AG09319 (cell line): ENCODE results near the gene MRTFA.
A peak's percentile ranks its signal among the peaks of the same experiment; 100 is the strongest.
"Not testable (repeated sequence)": the region's sequence is repeated elsewhere in the genome, so short reads cannot be mapped to it uniquely, and the experiment has no call there.

Experiments used
- DNase-seq: peaks from one replicate; pipeline ENCODE4 v3.0.0-alpha.2; 2010; ENCODE audit warnings: low read depth; ENCODE audit errors: extremely low read depth
- TF ChIP-seq, protein P1 (sequence below): IDR thresholded peaks from 2 replicates; pipeline ENCODE4 v1.5.1; 2011; ENCODE audit warnings: low read depth, mild to moderate bottlenecking, inconsistent platforms, low read length, moderate library complexity

The MRTFA gene

DNA sequence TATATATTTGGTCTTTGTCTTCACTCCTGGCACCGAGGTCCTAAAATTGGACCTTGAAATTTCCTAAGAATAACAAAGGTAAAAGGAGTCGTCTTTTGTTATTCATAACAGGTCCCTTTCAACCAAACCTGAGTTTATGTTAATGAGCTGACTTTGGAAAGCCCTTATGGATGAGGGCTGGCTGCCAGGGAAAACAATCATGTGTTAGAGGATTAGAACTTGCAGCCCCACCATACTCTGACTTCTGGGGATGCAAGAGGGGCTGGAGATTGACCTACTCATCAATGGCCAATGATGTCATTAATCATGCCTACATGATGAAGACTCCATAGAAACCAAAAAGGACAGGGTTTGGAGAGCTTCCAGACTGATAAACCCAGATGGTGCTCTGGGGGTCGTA lies 118.9 kb downstream of the MRTFA start:
- TF ChIP-seq, protein P1, sequence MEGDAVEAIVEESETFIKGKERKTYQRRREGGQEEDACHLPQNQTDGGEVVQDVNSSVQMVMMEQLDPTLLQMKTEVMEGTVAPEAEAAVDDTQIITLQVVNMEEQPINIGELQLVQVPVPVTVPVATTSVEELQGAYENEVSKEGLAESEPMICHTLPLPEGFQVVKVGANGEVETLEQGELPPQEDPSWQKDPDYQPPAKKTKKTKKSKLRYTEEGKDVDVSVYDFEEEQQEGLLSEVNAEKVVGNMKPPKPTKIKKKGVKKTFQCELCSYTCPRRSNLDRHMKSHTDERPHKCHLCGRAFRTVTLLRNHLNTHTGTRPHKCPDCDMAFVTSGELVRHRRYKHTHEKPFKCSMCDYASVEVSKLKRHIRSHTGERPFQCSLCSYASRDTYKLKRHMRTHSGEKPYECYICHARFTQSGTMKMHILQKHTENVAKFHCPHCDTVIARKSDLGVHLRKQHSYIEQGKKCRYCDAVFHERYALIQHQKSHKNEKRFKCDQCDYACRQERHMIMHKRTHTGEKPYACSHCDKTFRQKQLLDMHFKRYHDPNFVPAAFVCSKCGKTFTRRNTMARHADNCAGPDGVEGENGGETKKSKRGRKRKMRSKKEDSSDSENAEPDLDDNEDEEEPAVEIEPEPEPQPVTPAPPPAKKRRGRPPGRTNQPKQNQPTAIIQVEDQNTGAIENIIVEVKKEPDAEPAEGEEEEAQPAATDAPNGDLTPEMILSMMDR: no peak

DNA sequence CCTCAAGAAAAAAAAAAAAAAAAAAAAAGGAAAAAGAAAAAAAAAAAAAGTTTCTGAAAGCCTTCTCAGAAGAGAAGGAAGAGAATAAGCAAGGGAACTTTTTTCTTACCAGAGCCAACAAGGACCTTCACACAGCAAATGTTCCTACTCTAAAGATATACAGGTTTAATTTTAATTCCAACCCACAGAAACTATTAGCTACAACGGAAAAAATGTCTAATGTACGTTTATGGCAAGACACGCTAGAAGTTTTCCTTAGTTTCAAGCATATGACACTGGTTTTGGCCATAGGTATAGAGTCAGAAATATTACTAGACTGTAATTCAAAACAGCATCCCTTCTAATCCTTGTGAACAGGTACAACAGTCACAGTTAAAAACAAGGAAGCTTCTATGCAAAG lies 120.1 kb downstream of the MRTFA start:
- TF ChIP-seq, protein P1: no peak
- no peak for DNase-seq

More for the DNA sequence above, 118.9 kb downstream of the MRTFA start:
- no peak for DNase-seq

DNA sequence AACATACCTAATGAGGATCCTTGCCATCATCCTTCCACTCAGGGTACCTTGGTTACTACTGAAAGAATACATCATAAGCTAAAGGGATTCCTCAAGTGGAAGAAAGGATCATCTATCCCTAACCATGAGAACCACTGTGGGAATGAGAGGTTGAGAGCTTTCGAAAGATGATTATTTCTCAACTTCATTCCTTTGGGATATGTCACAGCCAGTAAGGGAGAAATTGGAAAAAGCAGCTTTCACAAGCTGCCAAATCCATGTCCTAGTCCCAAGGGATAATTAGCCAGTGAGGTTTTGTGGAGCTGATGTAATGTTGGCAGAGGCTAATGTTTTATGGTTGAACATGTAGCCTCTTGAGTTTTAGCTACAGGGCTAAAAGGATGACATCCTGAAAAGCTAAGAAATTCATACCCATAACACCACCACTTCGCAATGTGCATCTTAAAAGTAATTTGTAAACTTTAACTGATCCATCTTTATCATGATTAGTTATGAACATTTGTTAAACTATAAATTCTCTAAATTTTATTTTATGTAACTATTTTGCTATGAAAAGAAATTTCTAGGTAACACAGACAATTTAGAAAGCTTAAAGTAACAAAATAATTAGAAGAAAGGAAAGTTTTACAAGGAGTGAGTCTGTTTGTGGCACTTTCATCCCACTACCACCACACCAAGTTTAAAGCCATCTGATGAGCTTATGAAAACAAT lies 123.9 kb downstream of the MRTFA start:
- TF ChIP-seq, protein P1: no peak
- DNase-seq: peak; percentile 98

DNA sequence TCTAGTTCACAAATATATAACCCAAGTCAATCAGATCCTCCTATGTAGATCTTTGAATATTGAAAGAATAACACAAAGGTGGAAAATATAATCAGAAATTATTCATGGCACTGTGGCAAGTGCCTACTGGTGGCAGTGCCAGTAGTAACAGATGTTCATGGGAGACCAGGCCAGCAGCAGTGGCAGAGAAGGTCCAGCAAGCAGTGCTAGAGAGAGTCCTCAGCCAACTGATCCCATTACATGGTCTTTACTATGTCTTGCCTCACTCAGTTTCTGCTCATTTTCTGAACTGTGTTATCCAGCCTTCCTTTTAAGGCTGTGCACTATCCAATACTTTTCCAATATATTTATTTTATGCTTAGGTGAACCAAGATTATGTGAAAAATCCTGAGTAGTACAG lies 124.9 kb downstream of the MRTFA start:
- no peak for DNase-seq
- TF ChIP-seq, protein P1: no peak

DNA sequence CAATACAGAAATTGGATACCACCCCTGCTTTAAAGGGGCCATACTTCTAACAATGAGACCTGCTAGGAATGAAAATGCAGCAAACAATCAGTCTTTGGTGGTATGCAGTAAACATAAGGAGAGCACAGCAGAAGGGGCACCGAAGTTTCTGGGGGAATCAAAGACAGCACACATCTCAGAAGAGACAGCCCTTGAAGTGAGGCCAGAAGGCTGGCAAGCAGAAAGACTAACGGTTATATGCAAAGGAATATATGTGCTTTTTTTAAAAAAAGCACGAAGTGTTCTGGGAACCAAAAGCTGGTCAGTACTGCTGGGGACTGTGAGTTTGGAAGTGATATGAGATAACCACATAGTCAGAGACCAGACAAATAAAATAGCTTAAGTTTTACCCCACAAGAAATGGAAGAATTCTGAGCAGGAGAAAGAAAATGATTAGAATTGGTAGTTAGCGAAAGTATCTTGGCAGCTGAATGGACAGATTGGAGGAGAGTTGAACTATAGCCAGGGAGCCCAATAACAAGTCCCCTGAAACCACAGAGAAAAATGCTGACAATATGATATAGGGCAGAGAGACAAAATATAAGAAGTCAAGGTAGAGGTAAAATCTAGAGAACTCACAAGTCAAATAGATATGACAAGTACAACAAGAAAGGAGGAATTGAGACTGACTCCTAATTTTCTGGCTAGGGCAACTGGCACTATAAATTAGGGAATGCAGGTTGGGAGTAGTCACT lies 125.7 kb downstream of the MRTFA start:
- DNase-seq: no peak
- TF ChIP-seq, protein P1: no peak

DNA sequence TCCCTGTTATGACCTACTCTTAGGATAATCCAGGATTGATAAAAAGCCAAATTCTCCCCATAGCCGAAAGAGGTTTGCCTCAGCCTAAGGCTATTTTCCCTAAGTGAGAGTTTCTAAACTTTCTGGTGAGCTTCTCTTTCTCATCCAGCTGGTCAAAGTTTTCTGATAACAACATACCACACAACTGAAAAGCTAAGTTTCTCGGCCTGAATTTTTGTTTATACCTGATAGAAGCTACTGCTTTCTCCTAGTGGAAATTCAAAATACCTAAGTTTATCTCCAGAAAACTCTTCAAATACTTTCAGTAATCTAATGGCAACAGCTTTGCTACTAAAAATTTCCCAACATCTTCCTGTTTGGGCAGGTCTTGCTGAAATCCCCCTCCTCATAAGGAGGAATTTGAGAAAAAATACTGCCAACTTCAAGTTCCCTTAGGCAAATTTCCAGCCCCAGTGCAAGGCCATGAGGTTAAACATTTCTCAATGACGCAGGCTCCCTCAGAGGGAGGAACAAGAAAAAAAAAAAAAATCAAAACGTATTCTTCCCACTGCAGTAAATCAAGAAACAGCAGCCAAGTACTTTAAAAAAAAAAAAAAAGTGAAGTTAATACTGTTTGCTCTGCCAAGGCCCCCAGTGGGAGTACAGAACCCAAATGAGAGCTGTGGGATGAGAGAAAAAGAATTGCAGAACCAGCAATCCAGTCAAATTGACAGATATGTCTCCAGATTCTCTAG lies 127.0 kb downstream of the MRTFA start:
- TF ChIP-seq, protein P1: no peak
- DNase-seq: peak; percentile 68

DNA sequence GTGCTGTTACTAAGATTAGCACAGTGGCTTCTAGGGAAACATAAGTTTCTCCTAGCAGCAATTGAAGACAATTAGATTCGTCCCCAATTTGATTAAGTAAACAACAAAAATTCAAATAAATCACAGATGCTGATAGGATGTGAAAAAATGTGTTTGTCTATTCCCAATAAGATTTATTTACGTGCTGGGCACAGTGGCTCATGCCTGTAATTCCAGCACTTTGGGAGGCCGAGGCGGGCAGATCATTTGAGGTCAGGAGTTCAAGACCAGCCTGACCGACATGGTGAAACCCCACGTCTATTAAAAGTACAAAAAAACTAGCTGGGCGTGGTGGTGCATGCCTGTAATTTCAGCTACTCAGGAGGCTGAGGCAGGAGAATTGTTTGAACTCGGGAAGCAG lies 128.5 kb downstream of the MRTFA start:
- not testable (repeated sequence) for DNase-seq
